ENCODE results near the gene SLC16A3.
"Not testable (repeated sequence)": the region's sequence is repeated elsewhere in the genome, so short reads cannot be mapped to it uniquely, and the experiment has no call there.

The SLC16A3 gene

GRCh38 chr17:82254096-82254495, 25.3 kb downstream of the SLC16A3 start:
- not testable (repeated sequence) for H3K9me3 Mint-ChIP-seq, H3K4me3 Mint-ChIP-seq, H3K27ac Mint-ChIP-seq, H3K27me3 Mint-ChIP-seq, DNase-seq, ATAC-seq
- peaks cover 17% of the 10 kb centered on the region for H3K4me1 Mint-ChIP-seq

DNA sequence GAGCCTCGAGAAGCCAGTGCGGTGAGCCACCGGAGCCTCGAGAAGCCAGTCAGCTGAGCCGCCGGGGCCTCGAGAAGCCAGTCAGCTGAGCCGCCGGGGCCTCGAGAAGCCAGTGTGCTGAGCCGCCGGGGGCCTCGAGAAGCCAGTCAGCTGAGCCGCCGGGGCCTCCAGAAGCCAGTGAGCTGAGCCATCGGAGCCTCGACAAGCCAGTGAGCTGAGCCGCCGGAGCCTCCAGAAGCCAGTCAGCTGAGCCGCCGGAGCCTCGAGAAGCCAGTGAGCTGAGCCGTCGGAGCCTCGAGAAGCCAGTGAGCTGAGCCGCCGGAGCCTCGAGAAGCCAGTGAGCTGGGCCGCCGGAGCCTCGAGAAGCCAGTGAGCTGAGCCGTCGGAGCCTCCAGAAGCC, 25.9 kb downstream of the SLC16A3 start:
- not testable (repeated sequence) for H3K27ac Mint-ChIP-seq, H3K4me3 Mint-ChIP-seq, ATAC-seq, H3K9me3 Mint-ChIP-seq, DNase-seq, H3K27me3 Mint-ChIP-seq
- H3K4me1 Mint-ChIP-seq = peaks cover 17% of the 10 kb centered on the region

DNA sequence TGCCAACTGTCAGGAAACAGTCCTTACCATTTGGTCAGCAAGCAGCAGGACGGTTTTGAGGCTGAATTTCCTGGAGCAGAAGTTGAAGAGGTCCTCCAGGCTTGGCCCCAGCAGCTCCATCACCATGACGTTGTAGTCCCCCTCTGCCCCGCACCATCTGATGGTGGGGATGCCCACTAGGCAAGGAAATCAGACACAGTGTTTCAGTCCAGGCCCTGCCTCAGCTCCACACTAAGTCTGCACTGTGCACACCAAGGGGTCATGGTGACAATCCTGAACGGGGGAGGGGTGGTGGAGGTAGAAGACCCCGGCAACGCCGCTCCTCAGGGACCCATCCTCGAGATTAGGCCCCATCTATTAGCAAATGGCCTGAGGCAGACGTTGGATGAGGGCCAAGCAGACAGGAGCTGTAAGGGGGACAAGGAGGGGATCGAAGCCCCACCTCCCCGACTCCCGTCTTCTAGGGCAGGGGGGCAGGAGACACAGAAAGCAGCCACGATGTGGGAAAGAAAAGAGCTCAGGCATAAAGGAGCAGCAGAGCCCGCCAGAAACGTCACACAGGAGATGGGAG, 26.6 kb downstream of the SLC16A3 start:
- no peak overlapping the region for H3K4me3 Mint-ChIP-seq
- no peaks in the 10 kb centered on the region for H3K27me3 Mint-ChIP-seq
- peak overlapping the region in 1 of 2 donors; percentile 90 for H3K27ac Mint-ChIP-seq
- H3K4me1 Mint-ChIP-seq = peaks cover 23% of the 10 kb centered on the region
- no peak for ATAC-seq
- peaks cover 6 to 7% of the 10 kb centered on the region in 2 donors for H3K9me3 Mint-ChIP-seq
- DNase-seq = no peak

- H3K9me3 Mint-ChIP-seq = peaks cover 6 to 7% of the 10 kb centered on the region in 2 donors
- ATAC-seq (no peak), DNase-seq (no peak)
- H3K4me3 Mint-ChIP-seq = no peak overlapping the region
- H3K4me1 Mint-ChIP-seq = peaks cover 31% of the 10 kb centered on the region
- peak overlapping the region in 1 of 2 donors; percentile 67 for H3K27ac Mint-ChIP-seq
- no peaks in the 10 kb centered on the region for H3K27me3 Mint-ChIP-seq
Observed at GRCh38 chr17:82256242-82256885, 27.5 kb downstream of the SLC16A3 start.

- peaks cover 36% of the 10 kb centered on the region for H3K4me1 Mint-ChIP-seq
- ATAC-seq = peak; percentile 99
Observed at GRCh38 chr17:82257473-82257872, 28.6 kb downstream of the SLC16A3 start.

GRCh38 chr17:82258555-82258954, 29.7 kb downstream of the SLC16A3 start:
- no peak overlapping the region for H3K4me3 Mint-ChIP-seq
- no peaks in the 10 kb centered on the region for H3K27me3 Mint-ChIP-seq
- ATAC-seq (no peak), DNase-seq (no peak)
- H3K4me1 Mint-ChIP-seq = peaks cover 38% of the 10 kb centered on the region
- H3K9me3 Mint-ChIP-seq = peaks cover 6 to 7% of the 10 kb centered on the region in 2 donors
- peak overlapping the region in 1 of 2 donors; percentile 6 for H3K27ac Mint-ChIP-seq

More at GRCh38 chr17:82257473-82257872, 28.6 kb downstream of the SLC16A3 start:
- peak; percentile 64 to 81 for DNase-seq
- H3K4me3 Mint-ChIP-seq = no peak overlapping the region
- peaks cover 6 to 7% of the 10 kb centered on the region in 2 donors for H3K9me3 Mint-ChIP-seq
- H3K27ac Mint-ChIP-seq = peak overlapping the region; percentile 76 to 82
- H3K27me3 Mint-ChIP-seq = no peaks in the 10 kb centered on the region

DNA sequence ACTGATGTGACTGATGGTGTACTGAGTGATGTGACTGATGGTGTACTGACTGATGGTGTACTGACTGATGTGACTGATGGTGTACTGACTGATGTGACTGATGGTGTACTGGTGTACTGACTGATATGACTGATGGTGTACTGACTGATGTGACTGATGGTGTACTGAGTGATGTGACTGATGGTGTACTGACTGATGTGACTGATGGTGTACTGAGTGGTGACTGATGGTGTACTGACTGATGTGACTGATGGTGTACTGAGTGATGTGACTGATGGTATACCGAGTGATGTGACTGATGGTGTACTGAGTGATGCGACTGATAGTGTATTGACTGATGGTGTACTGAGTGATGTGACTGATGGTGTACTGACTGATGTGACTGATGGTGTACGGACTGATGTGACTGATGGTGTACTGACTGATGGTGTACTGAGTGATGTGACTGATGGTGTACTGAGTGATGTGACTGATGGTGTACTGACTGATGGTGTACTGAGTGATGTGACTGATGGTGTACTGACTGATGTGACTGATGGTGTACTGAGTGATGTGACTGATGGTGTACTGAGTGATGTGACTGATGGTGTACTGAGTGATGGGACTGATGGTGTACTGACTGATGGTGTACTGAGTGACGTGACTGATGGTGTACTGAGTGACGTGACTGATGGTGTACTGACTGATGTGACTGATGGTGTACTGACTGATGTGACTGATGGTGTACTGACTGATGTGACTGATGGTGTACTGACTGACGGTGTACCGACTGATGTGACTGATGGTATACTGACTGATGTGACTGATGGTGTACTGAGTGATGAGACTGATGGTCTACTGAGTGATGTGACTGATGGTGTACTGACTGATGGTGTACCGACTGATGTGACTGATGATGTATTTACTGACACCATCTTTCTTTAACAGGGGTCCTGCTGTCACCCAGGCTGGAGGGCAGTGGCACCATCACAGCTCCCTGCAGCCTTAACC, 31.4 kb downstream of the SLC16A3 start:
- not testable (repeated sequence) for ATAC-seq, H3K4me3 Mint-ChIP-seq, DNase-seq, H3K27ac Mint-ChIP-seq, H3K9me3 Mint-ChIP-seq, H3K27me3 Mint-ChIP-seq
- peaks cover 49% of the 10 kb centered on the region for H3K4me1 Mint-ChIP-seq

GRCh38 chr17:82262344-82262743, 33.5 kb downstream of the SLC16A3 start:
- Mint-ChIP-seq H3K9me3 (no peaks in the 10 kb centered on the region), H3K4me1 (peaks cover 64% of the 10 kb centered on the region), H3K4me3 (no peak overlapping the region), H3K27me3 (no peaks in the 10 kb centered on the region), H3K27ac (no peak overlapping the region)
- ATAC-seq (no peak), DNase-seq (no peak)

GRCh38 chr17:82263641-82264040, 34.8 kb downstream of the SLC16A3 start:
- Mint-ChIP-seq H3K27ac (no peak overlapping the region), H3K4me3 (no peak overlapping the region), H3K27me3 (no peaks in the 10 kb centered on the region), H3K4me1 (peaks cover 66% of the 10 kb centered on the region), H3K9me3 (no peaks in the 10 kb centered on the region)
- ATAC-seq (no peak), DNase-seq (no peak)

DNA sequence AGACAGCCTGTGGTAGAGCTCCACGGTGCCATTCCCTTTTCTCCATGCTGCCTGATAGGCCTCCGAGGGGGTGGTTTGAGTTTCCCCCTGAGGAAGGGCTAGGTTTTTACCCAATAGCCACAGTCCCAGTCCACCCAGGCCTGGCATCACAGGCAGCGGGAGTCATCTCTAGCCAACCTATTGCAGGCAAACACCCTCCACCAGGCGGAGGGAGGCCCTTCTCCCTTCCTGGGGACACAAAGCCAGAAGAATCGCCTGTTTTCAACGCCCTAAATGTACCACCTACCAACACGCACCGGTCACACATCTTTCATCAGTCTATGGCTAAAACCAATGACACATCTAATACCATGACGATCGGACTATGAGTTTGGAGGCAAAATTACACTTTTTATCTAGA, 37.3 kb downstream of the SLC16A3 start:
- no peak overlapping the region for H3K4me3 Mint-ChIP-seq
- H3K27ac Mint-ChIP-seq = peak overlapping the region; percentile 59 to 92
- H3K4me1 Mint-ChIP-seq = peaks cover 76% of the 10 kb centered on the region
- DNase-seq (no peak), ATAC-seq (no peak)
- no peaks in the 10 kb centered on the region for H3K9me3 Mint-ChIP-seq
- no peaks in the 10 kb centered on the region for H3K27me3 Mint-ChIP-seq

- ATAC-seq (peak; percentile 80), DNase-seq (peak in 1 of 2 donors; percentile 40)
- no peaks in the 10 kb centered on the region for H3K27me3 Mint-ChIP-seq
- H3K4me3 Mint-ChIP-seq = peak overlapping the region; percentile 50 to 54
- H3K27ac Mint-ChIP-seq = peak overlapping the region; percentile 72 to 82
- H3K4me1 Mint-ChIP-seq = peaks cover 83% of the 10 kb centered on the region
- H3K9me3 Mint-ChIP-seq = no peaks in the 10 kb centered on the region
Observed at GRCh38 chr17:82267575-82268379, 38.9 kb downstream of the SLC16A3 start.

DNA sequence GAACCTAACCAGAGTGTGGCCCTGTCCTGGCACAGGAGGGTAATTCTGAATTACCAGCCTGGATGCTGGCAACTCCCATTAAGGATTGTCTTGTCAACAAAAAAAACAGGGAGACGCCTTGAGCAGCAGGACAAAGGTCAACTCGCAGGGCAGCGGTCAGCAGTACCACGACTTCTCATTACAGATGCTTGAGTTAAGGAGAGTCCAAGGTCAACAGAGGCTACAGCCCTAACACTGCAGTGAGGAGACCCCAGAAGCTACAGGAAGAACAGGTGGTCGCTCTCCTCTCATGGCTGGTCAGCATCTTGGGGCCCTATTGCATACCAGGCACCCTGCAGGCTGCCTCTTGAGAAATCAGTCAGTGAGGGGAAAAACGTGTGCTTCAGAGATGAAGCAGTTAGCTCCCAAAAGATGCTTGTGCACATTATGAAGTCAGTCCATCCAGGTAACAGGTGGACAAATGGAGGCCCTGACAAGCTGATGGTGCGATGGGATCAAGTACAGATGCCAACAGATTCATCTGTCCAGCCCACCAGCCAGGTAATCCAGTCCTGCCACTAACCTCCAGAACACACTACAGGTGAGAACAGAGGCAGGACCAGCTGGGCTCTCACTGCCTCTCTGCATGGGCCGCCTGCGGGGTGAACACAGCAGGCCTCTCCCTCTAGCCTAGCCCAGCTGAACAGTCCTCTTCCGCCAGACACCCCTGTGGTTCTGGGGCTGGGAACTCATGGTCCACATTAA, 40.5 kb downstream of the SLC16A3 start:
- Mint-ChIP-seq H3K9me3 (no peaks in the 10 kb centered on the region), H3K4me3 (peak overlapping the region; percentile 84 to 98), H3K27ac (peak overlapping the region; percentile 80 to 95), H3K27me3 (no peaks in the 10 kb centered on the region), H3K4me1 (peaks cover 86% of the 10 kb centered on the region)
- no peak for ATAC-seq
- no peak for DNase-seq

DNA sequence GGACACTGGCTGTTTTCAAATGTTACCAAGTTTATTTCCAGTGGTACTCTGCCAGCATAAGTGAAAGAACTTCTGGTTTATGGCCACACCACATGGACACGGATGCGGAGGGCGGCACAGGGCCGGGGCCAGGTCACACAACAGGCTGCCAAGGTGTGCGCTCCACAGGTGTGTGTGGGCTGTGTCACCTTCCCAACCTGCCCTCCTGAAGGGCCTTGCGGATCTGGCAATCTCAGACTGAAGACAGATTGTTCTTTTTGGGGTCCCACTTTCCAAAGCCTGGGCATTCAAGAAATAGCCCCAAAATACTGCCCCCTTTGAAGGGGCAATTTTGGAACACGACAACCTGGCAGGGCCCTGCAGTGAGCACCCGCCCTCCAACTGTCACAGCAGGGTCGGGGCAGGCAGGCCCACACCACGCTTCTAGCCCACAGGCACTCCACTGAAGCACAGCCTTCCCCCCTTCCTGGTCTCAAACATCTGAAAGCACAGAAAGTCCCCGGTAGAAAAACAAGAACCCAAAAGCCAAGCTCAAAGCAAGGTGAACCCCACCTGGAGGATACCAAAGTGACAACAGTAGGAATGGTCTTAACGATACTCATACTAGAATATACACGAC, 41.1 kb downstream of the SLC16A3 start:
- Mint-ChIP-seq H3K4me1 (peaks cover 86% of the 10 kb centered on the region), H3K27me3 (no peaks in the 10 kb centered on the region)
- no peak for DNase-seq

DNA sequence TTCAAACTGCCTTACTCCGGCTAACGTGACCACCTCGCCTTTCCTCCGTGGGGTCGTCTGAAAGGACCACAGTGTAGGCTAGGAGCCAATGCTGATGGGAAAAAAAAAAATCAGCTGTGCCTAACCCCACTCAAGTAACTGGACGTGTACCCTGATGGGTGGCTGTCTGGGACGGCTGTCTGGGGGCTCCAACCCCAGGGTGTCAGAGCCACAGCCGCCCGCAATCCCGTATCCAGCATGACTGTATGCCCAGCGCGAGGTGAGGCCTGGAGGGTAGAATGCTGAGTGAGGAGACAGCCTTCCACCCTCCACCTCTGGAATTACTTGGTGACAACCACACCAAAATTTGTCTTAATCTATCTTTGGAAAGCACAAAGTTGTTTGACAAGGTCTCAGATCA, 41.8 kb downstream of the SLC16A3 start:
- H3K4me3 Mint-ChIP-seq = peak overlapping the region; percentile 84 to 98
- no peaks in the 10 kb centered on the region for H3K9me3 Mint-ChIP-seq
- peaks cover 89% of the 10 kb centered on the region for H3K4me1 Mint-ChIP-seq
- H3K27me3 Mint-ChIP-seq = no peaks in the 10 kb centered on the region
- DNase-seq (no peak), ATAC-seq (no peak)
- peak overlapping the region; percentile 71 to 87 for H3K27ac Mint-ChIP-seq

More for the DNA sequence above, 41.1 kb downstream of the SLC16A3 start:
- Mint-ChIP-seq H3K27ac (peak overlapping the region; percentile 87 to 95), H3K9me3 (no peaks in the 10 kb centered on the region), H3K4me3 (peak overlapping the region; percentile 84 to 98)
- no peak for ATAC-seq
